ENCODE measurements around the gene DUSP8. TPM values are rescaled to one million over a fixed set of nuclear protein-coding genes. Genes with fewer than 3 reads are reported as not detected.
"Not testable (repeated sequence)": the region's sequence is repeated elsewhere in the genome, so short reads cannot be mapped to it uniquely, and the experiment has no call there.

Gene DUSP8
- total RNA-seq, 2 donors from 2014 or later: 11.0 to 19.4 TPM

DNA sequence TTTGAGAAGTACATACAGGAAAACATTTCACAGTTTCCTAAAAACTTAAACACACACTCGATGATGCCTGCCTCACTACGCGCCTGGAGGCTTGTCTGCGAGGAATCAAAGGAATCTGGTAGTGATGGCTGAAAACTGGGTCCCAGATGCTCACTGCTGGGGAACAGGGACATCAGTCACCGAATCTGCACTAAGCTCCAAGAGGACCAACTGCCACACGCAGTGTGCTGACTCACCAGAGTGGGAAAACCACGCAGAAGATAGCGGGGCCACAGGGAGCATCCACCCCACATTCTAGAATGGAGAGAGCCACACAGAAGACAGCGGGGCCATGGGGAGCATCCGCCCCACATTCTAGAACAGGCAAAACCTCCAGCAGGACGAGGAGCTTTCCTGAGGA is 61.1 kb downstream of the DUSP8 start:
- intact Hi-C loops (cut with DNase I): no loop called here
- no peak for DNase-seq (ENCODE audit: low spot score)

DNA sequence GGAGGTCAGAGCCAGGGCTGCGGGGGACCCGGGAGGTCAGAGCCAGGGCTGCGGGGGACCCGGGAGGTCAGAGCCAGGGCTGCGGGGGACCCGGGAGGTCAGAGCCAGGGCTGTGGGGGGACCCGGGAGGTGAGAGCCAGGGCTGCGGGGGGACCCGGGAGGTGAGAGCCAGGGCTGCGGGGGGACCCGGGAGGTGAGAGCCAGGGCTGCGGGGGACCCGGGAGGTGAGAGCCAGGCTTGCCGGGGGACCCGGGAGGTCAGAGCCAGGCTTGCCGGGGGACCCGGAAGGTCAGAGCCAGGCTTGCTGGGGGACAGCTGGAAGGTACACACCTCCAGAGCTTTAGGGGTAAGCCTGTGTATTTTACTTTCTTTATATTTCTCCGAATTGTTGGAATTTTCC is 61.7 kb downstream of the DUSP8 start:
- intact Hi-C loops (cut with DNase I); DNase-seq (ENCODE audit: low spot score): not testable (repeated sequence)

DNA sequence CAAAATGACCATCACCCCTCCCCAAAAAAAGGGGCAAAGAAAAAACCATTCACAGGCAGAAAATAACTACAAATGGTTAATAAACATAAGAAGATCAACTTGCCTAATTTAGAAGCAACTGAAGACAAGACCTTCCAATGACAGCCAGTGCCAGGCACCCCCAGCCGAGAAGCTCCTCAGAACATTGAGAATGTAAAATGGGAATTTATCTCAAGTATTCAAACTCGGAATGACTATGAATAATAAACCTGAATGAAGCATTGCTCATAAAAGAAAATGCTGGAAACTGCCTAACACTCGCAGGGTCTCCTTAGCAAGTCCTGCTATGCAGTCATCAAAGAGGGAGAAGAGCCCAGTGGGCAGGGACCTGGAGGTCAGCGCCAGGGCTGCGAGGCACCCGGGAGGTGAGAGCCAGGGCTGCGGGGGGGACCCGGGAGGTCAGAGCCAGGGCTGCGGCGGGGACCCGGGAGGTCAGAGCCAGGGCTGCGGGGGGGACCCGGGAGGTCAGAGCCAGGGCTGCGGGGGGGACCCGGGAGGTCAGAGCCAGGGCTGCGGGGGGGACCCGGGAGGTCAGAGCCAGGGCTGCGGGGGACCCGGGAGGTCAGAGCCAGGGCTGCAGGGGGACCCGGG is 62.3 kb downstream of the DUSP8 start:
- intact Hi-C loops (cut with DNase I): no loop called here
- DNase-seq (ENCODE audit: low spot score): no peak

DNA sequence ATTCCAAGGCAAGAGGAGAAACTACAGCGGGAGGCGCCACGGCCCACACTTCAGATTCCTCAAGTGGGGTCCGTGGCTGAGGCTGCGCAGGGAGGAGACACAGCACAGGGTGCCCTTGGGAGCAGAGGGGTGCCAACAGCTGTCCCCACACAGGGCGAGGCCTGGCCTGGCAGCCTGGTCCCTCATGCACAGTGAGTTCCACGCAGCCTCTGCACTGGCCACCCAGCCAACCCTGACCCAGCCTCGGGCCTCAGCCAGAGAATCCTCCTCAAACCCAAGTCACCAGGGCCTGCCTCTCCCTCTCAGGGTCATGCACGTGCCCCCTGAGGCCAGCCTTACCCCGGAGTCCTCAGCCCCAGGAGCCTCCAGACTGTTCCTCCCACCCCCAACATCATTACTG is 63.1 kb downstream of the DUSP8 start:
- intact Hi-C loops (cut with DNase I): no loop called here
- no peak for DNase-seq (ENCODE audit: low spot score)

DNA sequence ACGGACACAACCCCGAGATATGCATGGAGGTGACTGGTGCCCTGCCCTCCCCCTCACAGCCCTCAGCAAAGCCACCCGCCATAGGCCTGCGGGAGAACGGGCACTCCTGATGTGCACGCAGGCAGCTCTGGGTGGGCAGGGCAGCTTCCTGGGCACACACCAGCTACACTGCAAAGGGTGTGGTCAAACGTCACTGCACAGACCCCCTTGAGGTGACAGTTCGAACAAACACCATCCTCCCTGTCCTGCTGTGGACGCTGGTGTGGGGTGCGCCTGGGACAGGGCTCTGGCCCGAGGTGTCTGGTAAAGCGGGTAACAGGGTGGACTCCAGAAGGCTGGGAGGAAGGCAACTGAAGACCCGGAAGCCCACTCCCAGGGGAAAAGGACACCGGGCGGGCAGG is 63.6 kb downstream of the DUSP8 start:
- no peak for DNase-seq (ENCODE audit: low spot score)

DNA sequence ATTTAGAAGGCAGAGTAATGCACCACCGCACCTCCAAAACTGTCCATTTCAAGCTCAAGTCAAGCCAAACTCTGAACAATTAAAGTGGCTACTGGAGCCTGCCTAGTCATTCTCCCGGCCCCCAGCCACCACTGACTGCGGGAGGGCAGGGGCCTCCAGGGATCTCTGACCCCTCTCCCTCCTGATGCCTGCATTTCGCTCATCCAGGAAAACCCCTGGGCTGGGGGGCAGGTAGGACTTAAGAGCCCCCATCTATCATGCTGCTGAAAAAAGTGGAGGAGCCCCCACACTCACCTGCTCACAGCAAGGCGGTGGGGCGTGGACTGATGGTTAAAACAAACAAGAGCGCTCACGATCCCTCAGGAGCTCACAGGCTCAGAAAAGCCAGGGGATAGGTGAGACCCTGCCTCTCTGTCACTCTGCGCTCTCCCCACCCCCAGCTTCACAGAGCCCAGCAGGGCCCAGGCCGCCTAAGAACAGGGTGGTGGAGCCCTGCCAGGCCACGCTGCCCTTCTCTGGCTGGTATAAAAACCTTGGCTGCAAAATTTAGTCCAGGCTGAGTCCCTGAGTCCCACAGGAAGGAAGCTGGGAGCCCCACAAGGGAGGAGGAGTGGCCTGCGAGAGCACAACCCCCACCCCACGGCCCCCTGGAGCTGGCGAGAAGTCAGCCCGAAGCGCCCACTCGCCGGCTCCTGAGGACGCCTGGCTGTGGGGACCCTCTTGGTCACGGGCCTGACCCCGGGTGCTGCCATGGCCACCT is 64.5 kb downstream of the DUSP8 start:
- intact Hi-C loops (cut with DNase I): no loop called here
- DNase-seq (ENCODE audit: low spot score): no peak

More for the DNA sequence above, 63.6 kb downstream of the DUSP8 start:
- intact Hi-C loops (cut with DNase I): no loop called here

DNA sequence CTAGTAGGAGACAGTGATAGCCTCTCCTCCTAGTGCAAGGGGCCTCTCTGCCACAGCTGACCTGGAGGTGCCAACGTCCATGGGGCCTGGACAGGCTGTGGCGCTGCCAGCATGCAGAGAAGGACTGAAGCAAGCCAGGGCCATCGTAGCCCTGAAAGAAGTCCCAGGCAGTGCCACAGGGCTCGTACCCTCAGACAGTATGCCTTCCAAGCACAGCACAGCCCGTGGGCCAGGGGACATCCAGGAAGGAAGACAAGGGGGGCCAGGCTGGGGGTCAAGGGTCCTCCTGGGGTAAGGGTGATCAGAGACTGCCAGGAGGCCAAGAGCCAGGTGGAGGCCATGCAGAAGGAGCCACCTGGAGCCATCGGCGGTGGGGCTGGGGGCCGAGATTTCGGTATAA is 65.1 kb downstream of the DUSP8 start:
- intact Hi-C loops (cut with DNase I): no loop called here
- no peak for DNase-seq (ENCODE audit: low spot score)

DNA sequence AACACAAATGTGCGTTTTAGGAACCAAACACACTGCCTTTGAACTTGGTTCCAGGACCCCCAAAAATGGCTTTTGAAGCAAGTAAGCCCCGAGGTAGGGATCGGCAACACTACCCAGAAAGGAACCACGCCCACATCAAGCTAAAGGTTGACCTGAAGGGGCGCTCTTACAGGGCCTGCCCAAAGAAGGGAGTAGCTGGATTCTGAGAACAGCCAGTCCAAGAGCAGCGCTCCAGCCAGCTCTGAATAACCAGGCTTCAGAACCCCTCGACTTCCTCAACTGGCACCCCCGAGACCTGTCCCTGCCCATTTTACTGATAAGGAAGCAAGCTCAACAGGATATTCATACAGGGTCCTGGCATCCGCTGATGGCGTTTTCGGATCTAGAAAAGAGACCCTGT is 66.6 kb downstream of the DUSP8 start:
- intact Hi-C loops (cut with DNase I): no loop called here
- no peak for DNase-seq (ENCODE audit: low spot score)

DNA sequence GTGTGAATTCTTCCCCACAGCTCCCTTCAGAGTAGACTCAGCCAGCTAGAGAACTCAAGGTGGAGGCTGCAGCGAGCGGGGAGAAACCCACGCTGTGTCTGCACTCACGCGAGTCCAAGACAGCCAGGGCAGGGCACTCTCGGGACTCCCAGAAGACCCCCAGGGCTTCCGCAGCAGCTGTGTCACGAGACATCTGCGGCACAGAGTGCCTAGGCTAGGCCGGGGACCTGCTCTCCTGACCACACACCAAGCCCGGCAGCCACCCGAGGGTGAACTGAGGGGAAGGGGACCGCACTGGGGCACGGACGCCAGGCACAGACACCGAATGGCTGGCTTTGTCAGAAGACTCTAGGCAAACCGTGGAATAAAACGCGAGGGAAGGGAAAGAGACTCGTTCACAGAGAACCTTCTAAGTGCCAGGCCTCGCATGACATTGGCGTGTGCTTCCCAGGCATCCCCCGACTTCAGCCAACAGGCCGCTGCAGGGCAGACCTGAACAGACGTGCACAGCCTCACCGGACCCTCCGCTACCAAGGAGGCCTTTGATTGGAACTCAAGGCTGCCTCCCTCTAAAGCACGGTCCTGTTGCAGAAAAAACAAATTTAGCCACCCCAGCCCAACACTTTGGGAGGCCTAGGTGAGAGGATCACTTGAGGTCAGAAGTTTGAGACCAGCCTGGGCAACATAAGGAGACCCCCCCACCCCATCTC is 67.3 kb downstream of the DUSP8 start:
- intact Hi-C loops (cut with DNase I): no loop called here
- DNase-seq (ENCODE audit: low spot score): no peak

DNA sequence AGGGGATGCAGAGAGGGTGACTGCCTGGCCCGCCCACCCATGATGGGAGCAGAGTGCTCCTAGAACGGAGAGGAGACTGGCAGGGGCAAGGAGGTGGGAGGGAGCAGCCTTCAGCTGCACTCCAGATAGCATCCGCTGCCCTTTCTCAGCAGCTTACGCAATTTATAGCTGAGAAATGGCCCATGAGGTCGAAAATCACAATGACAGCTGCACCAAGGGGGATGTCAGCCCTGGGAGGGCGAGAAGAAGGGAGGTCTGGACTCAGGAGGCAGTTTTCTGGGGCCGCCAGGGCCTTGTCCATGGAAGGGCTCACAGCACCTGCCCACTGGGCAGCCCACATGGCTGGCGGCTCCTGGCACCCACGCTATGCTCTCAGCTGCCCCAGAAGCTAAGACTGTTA is 67.9 kb downstream of the DUSP8 start:
- intact Hi-C loops (cut with DNase I): no loop called here
- DNase-seq (ENCODE audit: low spot score): no peak

Other genes with a start within 250 kb of the DUSP8 start
- 1 to 10 TPM in 1 of 2 donors, under 1 TPM in 1; 0.81 to 1.0 TPM for gene BRSK2, start 182.3 kb downstream of the DUSP8 start, total RNA-seq
- gene MOB2, start 85.5 kb downstream of the DUSP8 start, total RNA-seq: 10 to 100 TPM; 47.5 to 57.2 TPM
- gene KRTAP5-1, start 13.0 kb upstream of the DUSP8 start, total RNA-seq: not detected
- gene KRTAP5-2, start 26.0 kb upstream of the DUSP8 start, total RNA-seq: not detected
- gene KRTAP5-3, start 36.2 kb upstream of the DUSP8 start, total RNA-seq: not detected
- not detected for gene KRTAP5-4, start 49.9 kb upstream of the DUSP8 start, total RNA-seq
- not detected for gene KRTAP5-5, start 57.5 kb upstream of the DUSP8 start, total RNA-seq
- not detected for gene KRTAP5-6, start 124.9 kb upstream of the DUSP8 start, total RNA-seq
- gene IFITM10, start 178.3 kb upstream of the DUSP8 start, total RNA-seq: 1 to 10 TPM; 1.4 to 2.4 TPM
- 100 to 1,000 TPM; 351 to 519 TPM for gene CTSD, start 191.7 kb upstream of the DUSP8 start, total RNA-seq

All from posterior vena cava (tissue), 2 donors.